ENCODE data around the gene CABCOCO1.

The CABCOCO1 gene

DNA sequence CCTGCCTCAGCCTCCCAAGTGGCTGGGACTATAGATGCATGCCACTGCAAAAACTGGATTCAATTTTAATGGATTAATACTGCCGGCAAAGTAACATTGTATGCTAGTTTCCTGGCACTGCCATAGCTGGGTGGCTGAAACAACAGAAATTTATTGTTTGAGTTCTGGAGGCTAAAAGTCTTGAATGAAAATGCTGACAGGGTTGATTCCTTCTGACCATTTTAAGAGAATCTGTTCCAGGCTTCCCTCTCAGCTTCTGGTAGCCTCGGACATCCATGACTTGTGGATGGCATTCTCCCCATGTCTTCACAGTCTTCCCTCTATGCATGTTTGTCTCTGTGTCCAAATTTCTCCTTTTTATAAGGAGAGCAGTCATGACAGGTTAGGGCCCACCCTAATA lies 151.4 kb downstream of the CABCOCO1 start:
- Histone ChIP-seq H3K79me2 (ENCODE audit: control insufficient read depth, insufficient read depth, low read length, unreplicated experiment) (no peaks in the 10 kb centered on the region), H3K4me3 (ENCODE audit: low read depth, low read length) (no peak overlapping the region), H2AFZ (ENCODE audit: low read length, unreplicated experiment) (no peak overlapping the region), H3K36me3 (ENCODE audit: insufficient read depth, low read length) (no peaks in the 10 kb centered on the region), H3K4me1 (ENCODE audit: control insufficient read depth, insufficient read depth, low read length, unreplicated experiment) (no peaks in the 10 kb centered on the region), H3K27ac (ENCODE audit: low read depth, low read length) (no peak overlapping the region), H3K27me3 (ENCODE audit: insufficient read depth, low read length) (no peaks in the 10 kb centered on the region)

DNA sequence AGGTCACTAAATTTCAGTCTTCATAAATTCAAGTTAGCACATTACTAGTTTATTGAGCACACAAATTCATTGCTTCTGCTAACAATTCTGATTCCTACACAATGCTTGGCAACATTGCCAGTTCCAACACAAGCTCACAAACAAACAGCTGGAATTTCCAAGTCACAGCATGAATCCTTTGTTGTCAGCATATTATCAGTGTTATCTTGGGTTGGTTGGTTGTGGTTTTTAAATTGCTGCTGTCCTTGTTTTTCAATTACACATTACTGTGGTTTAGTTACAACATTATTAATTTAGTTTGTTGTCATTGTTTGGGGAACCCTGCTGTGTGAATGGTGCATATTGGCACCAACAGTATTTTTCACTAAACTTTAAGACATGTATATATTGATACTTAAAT lies 152.8 kb downstream of the CABCOCO1 start:
- Histone ChIP-seq H3K27me3 (ENCODE audit: insufficient read depth, low read length) (no peaks in the 10 kb centered on the region), H2AFZ (ENCODE audit: low read length, unreplicated experiment) (no peak overlapping the region), H3K27ac (ENCODE audit: low read depth, low read length) (no peak overlapping the region), H3K79me2 (ENCODE audit: control insufficient read depth, insufficient read depth, low read length, unreplicated experiment) (no peaks in the 10 kb centered on the region), H3K4me3 (ENCODE audit: low read depth, low read length) (no peak overlapping the region), H3K36me3 (ENCODE audit: insufficient read depth, low read length) (no peaks in the 10 kb centered on the region), H3K4me1 (ENCODE audit: control insufficient read depth, insufficient read depth, low read length, unreplicated experiment) (no peaks in the 10 kb centered on the region)
